Thoracic aorta (tissue), 2 donors: ENCODE measurements around the gene OR52E8. TPM values are rescaled to one million over a fixed set of nuclear protein-coding genes. Genes with fewer than 3 reads are reported as not detected.

Source experiments
- ATAC-seq: fragments of 150-250 bp; one replicate; pipeline ENCODE4 v1.8.0; 2017; ENCODE audit warnings: low read depth; ENCODE audit not compliant: insufficient number of reproducible peaks, low FRiP score
- DNase-seq: peaks from one replicate; pipeline ENCODE4 v3.0.0-alpha.2; 2020; ENCODE audit warnings: low spot score
- H3K27ac ChIP-seq, 2 donors: fragments of 200-600 bp; sonication (generic); 1 replicate in 1 of 2; 2 replicates in 1 of 2; pipeline ENCODE4 v1.5.1; 2016; ENCODE audit warnings: mild to moderate bottlenecking in 2 of 2, moderate library complexity in 2 of 2
- H3K27me3 ChIP-seq: fragments of 200-600 bp; sonication (generic); replicated peaks from 2 replicates; pipeline ENCODE4 v1.6.0; 2016; ENCODE audit warnings: mild to moderate bottlenecking; ENCODE audit not compliant: insufficient read depth
- H3K36me3 ChIP-seq: fragments of 200-600 bp; sonication (generic); one replicate; pipeline ENCODE4 v1.5.1; 2016
- H3K4me1 ChIP-seq, 2 donors: fragments of 200-600 bp; sonication (generic); 1 replicate in 1 of 2; 2 replicates in 1 of 2; pipeline versions ENCODE4 v1.5.1 to v1.6.0; 2016; ENCODE audit warnings: low read depth in 2 of 2, mild to moderate bottlenecking in 1 of 2; ENCODE audit not compliant: control insufficient read depth in 1 of 2
- H3K4me3 ChIP-seq: fragments of 200-600 bp; sonication (generic); 2 replicates; pipeline ENCODE4 v1.5.1; 2016; ENCODE audit warnings: mild to moderate bottlenecking
- H3K9me3 ChIP-seq: fragments of 200-600 bp; sonication (generic); 2 replicates; pipeline ENCODE4 v1.5.1; 2016
- total RNA-seq, 2 donors: library from RNA; depleted of rRNA; stranded (reverse); fragments of >200 nt; gene quantifications; one replicate each; pipeline versions ENCODE4 v1.1.0 to v1.2.3, GENCODE V29; 2016
- TF ChIP-seq, protein P1 (sequence below): fragments of 200-600 bp; sonication (generic); IDR thresholded peaks from one replicate; pipeline ENCODE4 v1.5.1; 2019; ENCODE audit warnings: antibody characterized with exemption

The OR52E8 gene
- total RNA-seq, 2 donors from 2014 or later: not detected

GRCh38 chr11:5887172-5887571, 29.7 kb upstream of the OR52E8 start:
- no peak for ATAC-seq
- Histone ChIP-seq H3K27me3 (no peaks in the 10 kb centered on the region), H3K4me1 (no peaks in the 10 kb centered on the region), H3K4me3 (no peak overlapping the region), H3K9me3 (no peaks in the 10 kb centered on the region), H3K36me3 (no peaks in the 10 kb centered on the region), H3K27ac (no peak overlapping the region)
- no peak for DNase-seq
- TF ChIP-seq, protein P1, sequence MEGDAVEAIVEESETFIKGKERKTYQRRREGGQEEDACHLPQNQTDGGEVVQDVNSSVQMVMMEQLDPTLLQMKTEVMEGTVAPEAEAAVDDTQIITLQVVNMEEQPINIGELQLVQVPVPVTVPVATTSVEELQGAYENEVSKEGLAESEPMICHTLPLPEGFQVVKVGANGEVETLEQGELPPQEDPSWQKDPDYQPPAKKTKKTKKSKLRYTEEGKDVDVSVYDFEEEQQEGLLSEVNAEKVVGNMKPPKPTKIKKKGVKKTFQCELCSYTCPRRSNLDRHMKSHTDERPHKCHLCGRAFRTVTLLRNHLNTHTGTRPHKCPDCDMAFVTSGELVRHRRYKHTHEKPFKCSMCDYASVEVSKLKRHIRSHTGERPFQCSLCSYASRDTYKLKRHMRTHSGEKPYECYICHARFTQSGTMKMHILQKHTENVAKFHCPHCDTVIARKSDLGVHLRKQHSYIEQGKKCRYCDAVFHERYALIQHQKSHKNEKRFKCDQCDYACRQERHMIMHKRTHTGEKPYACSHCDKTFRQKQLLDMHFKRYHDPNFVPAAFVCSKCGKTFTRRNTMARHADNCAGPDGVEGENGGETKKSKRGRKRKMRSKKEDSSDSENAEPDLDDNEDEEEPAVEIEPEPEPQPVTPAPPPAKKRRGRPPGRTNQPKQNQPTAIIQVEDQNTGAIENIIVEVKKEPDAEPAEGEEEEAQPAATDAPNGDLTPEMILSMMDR: no peak

GRCh38 chr11:5881756-5882155, 24.3 kb upstream of the OR52E8 start:
- Histone ChIP-seq H3K36me3 (no peaks in the 10 kb centered on the region), H3K9me3 (no peaks in the 10 kb centered on the region), H3K27me3 (no peaks in the 10 kb centered on the region), H3K4me1 (no peaks in the 10 kb centered on the region), H3K4me3 (no peak overlapping the region), H3K27ac (no peak overlapping the region)
- TF ChIP-seq, protein P1: no peak
- DNase-seq (no peak), ATAC-seq (no peak)

GRCh38 chr11:5880329-5880728, 22.8 kb upstream of the OR52E8 start, which contains the start of gene OR52E4:
TSS of gene OR52E4 (plus strand) at chr11:5880629. CDS start at chr11:5884293, 3,664 bp downstream.
- H3K9me3 ChIP-seq: no peaks in the 10 kb centered on the region
- H3K27me3 ChIP-seq: no peaks in the 10 kb centered on the region
- DNase-seq (no peak), ATAC-seq (no peak)
- no peak within 1 kb of the TSS for H3K27ac ChIP-seq
- no peaks in the 10 kb centered on the region for H3K4me1 ChIP-seq
- H3K36me3 ChIP-seq: no peaks in the 10 kb centered on the region
- TF ChIP-seq, protein P1: no peak
- no peak within 1 kb of the TSS for H3K4me3 ChIP-seq

DNA sequence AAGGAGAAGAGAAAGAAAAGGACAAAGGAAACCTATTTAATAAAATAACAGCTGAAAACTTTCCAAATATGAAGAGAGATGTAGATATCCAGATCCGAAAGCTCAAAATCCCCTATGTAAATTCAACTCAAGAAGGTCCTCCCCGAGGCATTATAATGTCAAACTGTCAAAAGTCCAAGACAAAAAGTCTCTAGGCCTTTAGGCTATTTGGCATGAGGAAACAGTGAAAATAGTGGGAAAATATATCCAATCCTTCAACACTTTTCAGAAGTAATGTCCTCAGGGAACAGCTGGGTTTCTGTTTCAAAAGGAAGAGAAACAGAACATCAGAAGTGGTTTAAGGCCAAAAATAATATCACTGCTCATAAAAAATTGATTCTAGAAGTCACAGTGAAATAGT, 21.1 kb upstream of the OR52E8 start:
- H3K27me3 ChIP-seq: no peaks in the 10 kb centered on the region
- no peak for ATAC-seq

GRCh38 chr11:5865826-5866225, 8.3 kb upstream of the OR52E8 start:
- TF ChIP-seq, protein P1: no peak
- H3K4me3 ChIP-seq: no peak overlapping the region
- no peak overlapping the region for H3K27ac ChIP-seq
- H3K4me1 ChIP-seq: no peaks in the 10 kb centered on the region
- H3K36me3 ChIP-seq: no peaks in the 10 kb centered on the region
- H3K27me3 ChIP-seq: no peaks in the 10 kb centered on the region
- no peaks in the 10 kb centered on the region for H3K9me3 ChIP-seq
- ATAC-seq (no peak), DNase-seq (no peak)

More for the DNA sequence above, 21.1 kb upstream of the OR52E8 start:
- Histone ChIP-seq H3K4me3 (no peak overlapping the region), H3K27ac (no peak overlapping the region), H3K36me3 (no peaks in the 10 kb centered on the region), H3K4me1 (no peaks in the 10 kb centered on the region), H3K9me3 (no peaks in the 10 kb centered on the region)
- no peak for DNase-seq
- TF ChIP-seq, protein P1: no peak
